ENCODE data around the gene MOSMO. TPM values are rescaled to one million over a fixed set of nuclear protein-coding genes. Genes with fewer than 3 reads are reported as not detected.

MOSMO gene
- total and polyA plus RNA-seq, 4 donors: 3.9 to 13.6 (median 4.5) TPM

DNA sequence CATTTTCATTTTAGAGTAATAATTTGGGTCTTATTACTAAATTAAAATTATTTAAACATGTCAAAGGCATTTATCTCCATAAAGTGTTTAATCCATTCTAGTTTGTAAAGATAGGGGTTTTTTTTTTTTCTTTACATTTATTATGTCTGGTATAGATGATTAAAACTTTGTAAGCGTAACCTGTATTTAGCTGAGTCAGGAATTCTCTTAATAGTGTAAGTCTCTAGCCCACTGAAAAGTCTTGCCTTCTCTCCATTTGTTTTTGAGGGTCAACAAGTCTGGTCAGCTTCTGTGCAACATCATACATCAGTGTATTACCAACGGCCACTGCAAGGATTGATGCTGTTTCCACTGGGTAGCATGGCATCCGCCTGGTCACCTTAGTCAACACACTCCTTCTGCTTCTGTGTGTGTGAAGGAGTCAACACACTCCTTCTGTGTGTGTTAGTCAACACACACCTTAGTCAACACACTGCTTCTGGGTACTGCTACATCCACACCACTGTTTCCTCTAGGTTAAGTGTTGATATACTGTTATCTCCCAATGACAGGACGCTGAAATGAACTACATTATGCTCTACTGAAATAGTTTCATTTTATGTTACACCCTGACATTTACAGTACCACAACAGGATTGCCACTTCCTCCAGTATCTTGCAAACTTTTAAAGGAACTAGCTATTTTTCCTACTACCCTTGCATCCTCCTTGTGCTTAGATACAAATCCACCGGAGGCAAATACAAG is 47.1 kb downstream of the MOSMO start:
- WGBS: 82% methylated on average over 5 of the region's 5 CpGs
- H3K9me3 ChIP-seq (ENCODE audit: control insufficient read depth in 4 of 4, low read length in 3 of 4): no peaks in the 10 kb centered on the region

More for the DNA sequence above, 47.1 kb downstream of the MOSMO start:
- DNase-seq (ENCODE audit: low spot score): no peak
- H3K27me3 ChIP-seq (ENCODE audit: control insufficient read depth in 4 of 4, insufficient read depth in 4 of 4, low read length in 3 of 4): no peaks in the 10 kb centered on the region
- H3K9ac ChIP-seq (ENCODE audit: low read depth in 1 of 2, low read length in 2 of 2): no peak overlapping the region
- H3K36me3 ChIP-seq (ENCODE audit: control insufficient read depth in 4 of 4, insufficient read depth in 3 of 4, low read depth in 1 of 4, low read length in 3 of 4): no peaks in the 10 kb centered on the region
- no peak overlapping the region for H3K27ac ChIP-seq (ENCODE audit: low read depth in 1 of 2, low read length in 2 of 2)
- no peaks in the 10 kb centered on the region for H3K4me1 ChIP-seq (ENCODE audit: control insufficient read depth in 4 of 4, insufficient read depth in 4 of 4, low read length in 3 of 4)
- TF ChIP-seq TAF1 (conservative IDR thresholded peaks at IDR 0.05) (no peak), NR2F2 (IDR thresholded peaks at IDR 0.05) (no peak), HNF4A (conservative IDR thresholded peaks at IDR 0.05) (no peak), RXRA (IDR thresholded peaks at IDR 0.05) (no peak), FOXA2 (IDR thresholded peaks at IDR 0.05) (no peak), EGR1 (IDR thresholded peaks at IDR 0.05; ENCODE audit: low read depth in 2 of 2) (no peak), HNF4G (IDR thresholded peaks at IDR 0.05) (no peak), JUND (IDR thresholded peaks at IDR 0.05) (no peak), RAD21 (IDR thresholded peaks at IDR 0.05) (no peak), YY1 (IDR thresholded peaks at IDR 0.05) (no peak), GABPA (IDR thresholded peaks at IDR 0.05 in 1 of 2, conservative IDR thresholded peaks at IDR 0.05 in 1 of 2) (no peak), SP1 (IDR thresholded peaks at IDR 0.05) (no peak), FOXA1 (IDR thresholded peaks at IDR 0.05) (no peak)
- TF ChIP-seq, protein P1, sequence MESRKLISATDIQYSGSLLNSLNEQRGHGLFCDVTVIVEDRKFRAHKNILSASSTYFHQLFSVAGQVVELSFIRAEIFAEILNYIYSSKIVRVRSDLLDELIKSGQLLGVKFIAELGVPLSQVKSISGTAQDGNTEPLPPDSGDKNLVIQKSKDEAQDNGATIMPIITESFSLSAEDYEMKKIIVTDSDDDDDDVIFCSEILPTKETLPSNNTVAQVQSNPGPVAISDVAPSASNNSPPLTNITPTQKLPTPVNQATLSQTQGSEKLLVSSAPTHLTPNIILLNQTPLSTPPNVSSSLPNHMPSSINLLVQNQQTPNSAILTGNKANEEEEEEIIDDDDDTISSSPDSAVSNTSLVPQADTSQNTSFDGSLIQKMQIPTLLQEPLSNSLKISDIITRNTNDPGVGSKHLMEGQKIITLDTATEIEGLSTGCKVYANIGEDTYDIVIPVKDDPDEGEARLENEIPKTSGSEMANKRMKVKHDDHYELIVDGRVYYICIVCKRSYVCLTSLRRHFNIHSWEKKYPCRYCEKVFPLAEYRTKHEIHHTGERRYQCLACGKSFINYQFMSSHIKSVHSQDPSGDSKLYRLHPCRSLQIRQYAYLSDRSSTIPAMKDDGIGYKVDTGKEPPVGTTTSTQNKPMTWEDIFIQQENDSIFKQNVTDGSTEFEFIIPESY (IDR thresholded peaks at IDR 0.05): no peak
- TF ChIP-seq, protein P2, sequence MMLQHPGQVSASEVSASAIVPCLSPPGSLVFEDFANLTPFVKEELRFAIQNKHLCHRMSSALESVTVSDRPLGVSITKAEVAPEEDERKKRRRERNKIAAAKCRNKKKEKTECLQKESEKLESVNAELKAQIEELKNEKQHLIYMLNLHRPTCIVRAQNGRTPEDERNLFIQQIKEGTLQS (IDR thresholded peaks at IDR 0.05): no peak
- TF ChIP-seq, protein P3, sequence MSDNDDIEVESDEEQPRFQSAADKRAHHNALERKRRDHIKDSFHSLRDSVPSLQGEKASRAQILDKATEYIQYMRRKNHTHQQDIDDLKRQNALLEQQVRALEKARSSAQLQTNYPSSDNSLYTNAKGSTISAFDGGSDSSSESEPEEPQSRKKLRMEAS (IDR thresholded peaks at IDR 0.05): no peak
- TF ChIP-seq, protein P4, sequence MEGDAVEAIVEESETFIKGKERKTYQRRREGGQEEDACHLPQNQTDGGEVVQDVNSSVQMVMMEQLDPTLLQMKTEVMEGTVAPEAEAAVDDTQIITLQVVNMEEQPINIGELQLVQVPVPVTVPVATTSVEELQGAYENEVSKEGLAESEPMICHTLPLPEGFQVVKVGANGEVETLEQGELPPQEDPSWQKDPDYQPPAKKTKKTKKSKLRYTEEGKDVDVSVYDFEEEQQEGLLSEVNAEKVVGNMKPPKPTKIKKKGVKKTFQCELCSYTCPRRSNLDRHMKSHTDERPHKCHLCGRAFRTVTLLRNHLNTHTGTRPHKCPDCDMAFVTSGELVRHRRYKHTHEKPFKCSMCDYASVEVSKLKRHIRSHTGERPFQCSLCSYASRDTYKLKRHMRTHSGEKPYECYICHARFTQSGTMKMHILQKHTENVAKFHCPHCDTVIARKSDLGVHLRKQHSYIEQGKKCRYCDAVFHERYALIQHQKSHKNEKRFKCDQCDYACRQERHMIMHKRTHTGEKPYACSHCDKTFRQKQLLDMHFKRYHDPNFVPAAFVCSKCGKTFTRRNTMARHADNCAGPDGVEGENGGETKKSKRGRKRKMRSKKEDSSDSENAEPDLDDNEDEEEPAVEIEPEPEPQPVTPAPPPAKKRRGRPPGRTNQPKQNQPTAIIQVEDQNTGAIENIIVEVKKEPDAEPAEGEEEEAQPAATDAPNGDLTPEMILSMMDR (IDR thresholded peaks at IDR 0.05; ENCODE audit: low read depth, low read length, missing input control): no peak
- TF ChIP-seq, protein P5, sequence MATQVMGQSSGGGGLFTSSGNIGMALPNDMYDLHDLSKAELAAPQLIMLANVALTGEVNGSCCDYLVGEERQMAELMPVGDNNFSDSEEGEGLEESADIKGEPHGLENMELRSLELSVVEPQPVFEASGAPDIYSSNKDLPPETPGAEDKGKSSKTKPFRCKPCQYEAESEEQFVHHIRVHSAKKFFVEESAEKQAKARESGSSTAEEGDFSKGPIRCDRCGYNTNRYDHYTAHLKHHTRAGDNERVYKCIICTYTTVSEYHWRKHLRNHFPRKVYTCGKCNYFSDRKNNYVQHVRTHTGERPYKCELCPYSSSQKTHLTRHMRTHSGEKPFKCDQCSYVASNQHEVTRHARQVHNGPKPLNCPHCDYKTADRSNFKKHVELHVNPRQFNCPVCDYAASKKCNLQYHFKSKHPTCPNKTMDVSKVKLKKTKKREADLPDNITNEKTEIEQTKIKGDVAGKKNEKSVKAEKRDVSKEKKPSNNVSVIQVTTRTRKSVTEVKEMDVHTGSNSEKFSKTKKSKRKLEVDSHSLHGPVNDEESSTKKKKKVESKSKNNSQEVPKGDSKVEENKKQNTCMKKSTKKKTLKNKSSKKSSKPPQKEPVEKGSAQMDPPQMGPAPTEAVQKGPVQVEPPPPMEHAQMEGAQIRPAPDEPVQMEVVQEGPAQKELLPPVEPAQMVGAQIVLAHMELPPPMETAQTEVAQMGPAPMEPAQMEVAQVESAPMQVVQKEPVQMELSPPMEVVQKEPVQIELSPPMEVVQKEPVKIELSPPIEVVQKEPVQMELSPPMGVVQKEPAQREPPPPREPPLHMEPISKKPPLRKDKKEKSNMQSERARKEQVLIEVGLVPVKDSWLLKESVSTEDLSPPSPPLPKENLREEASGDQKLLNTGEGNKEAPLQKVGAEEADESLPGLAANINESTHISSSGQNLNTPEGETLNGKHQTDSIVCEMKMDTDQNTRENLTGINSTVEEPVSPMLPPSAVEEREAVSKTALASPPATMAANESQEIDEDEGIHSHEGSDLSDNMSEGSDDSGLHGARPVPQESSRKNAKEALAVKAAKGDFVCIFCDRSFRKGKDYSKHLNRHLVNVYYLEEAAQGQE (IDR thresholded peaks at IDR 0.05): no peak
- no peak overlapping the region for H3K4me3 ChIP-seq (ENCODE audit: low read depth in 1 of 3, low read length in 3 of 3)

Data from liver (tissue), 9 donors.